K562 (cell line): ENCODE data around the gene DDX51.

ENCODE experiments used
- TAF1 ChIP-seq: IDR thresholded peaks from 2 replicates; pipeline ENCODE4 v1.6.1; 2011; ENCODE audit warnings: mild to moderate bottlenecking, low read length, moderate library complexity; ENCODE audit not compliant: insufficient read depth, control insufficient read depth, severe bottlenecking; ENCODE audit errors: extremely low read depth
- ZNF274 ChIP-seq: IDR thresholded peaks from 2 replicates; pipeline ENCODE4 v1.6.1; 2011; ENCODE audit warnings: low read depth, mild to moderate bottlenecking, low read length, moderate library complexity, borderline replicate concordance

DNA sequence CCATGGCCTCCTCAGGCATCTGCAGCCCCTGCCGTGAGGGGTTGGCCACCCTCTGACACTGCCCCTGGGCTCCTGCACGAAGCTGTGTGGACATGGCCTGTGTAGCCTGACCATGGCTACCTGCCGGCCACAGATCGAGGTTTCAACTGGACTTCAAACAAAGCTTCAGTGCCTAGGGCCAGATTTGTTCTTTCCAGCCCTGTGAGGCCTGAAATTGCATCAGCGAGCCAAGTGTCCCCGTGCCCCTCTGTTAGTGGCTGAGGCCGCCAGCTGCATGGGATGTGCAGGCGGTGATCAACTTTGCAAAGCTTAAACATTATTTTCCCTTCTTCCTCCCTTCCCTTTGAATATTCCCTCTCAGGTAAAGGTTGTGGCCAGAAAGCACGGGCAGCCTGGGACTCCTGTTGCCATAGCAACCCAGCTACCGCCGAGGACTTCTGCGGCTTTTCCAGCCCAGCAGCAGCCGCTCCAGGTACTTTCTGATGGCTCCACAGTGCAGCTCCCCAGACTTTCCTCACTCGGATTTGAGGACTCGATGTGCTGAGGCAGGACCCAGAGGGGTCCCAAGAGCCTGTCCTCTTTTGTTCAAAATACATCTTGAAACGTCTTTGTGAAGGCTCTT, 35.8 kb downstream of the DDX51 start:
- no peak for TF ChIP-seq TAF1
- TF ChIP-seq ZNF274 = no peak
